GM12865 (cell line): ENCODE measurements around the gene GSC2.

Experiments used
- DNase-seq: peaks from one replicate; pipeline ENCODE4 v3.0.0; 2010; ENCODE audit warnings: low read depth
- H3K4me3 ChIP-seq: 2 replicates; pipeline ENCODE4 v1.5.1; 2011; ENCODE audit warnings: mild to moderate bottlenecking, low read depth, low read length, control low read depth
- TF ChIP-seq, protein P1 (sequence below): IDR thresholded peaks from 2 replicates; pipeline ENCODE4 v1.5.1; 2011; ENCODE audit warnings: low read length, control low read depth, low read depth, inconsistent platforms; ENCODE audit not compliant: insufficient read depth; ENCODE audit errors: missing control alignments

The GSC2 gene

DNA sequence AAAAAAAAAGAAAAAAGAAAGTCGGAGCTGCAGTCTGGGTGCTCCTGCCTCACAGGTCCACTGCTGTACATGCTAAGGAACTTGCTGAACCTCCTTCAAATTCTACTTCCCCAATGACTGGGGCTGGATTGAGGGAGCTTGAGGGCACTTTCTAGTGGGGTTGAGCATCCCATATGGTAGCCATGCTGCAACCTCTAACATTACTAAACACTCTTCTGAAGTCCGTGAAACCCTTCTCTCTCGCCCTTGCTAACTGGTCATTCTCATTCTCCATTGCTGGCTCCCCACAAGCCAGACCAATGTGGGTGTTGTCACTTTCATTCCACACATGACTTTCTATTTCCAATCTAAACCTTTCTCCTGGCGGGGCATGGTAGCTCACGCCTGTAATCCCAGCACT lies 6.9 kb downstream of the GSC2 start:
- DNase-seq = no peak
- H3K4me3 ChIP-seq = peak overlapping the region; percentile 99; the same call in 1 of the 2 replicates

DNA sequence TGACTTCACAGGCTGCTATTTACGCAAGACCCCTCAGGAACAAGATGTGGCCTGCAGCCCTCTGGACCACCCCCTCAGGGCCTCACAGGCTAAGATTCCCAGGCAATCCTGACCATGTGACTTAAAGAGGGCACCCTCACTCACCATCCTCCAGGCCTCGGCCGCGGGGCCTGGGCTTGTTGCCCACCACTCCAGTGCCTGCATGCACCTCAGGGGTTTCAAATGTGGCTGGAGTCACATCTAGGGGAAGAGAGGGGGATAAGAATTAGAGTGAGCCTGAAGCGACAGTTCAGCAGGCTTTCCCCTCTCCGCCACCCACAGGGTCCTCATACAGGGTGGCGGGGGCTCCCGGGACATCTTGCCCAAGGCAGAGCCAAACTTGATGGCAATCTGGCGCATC lies 7.7 kb downstream of the GSC2 start:
- no peak overlapping the region for H3K4me3 ChIP-seq
- TF ChIP-seq, protein P1, sequence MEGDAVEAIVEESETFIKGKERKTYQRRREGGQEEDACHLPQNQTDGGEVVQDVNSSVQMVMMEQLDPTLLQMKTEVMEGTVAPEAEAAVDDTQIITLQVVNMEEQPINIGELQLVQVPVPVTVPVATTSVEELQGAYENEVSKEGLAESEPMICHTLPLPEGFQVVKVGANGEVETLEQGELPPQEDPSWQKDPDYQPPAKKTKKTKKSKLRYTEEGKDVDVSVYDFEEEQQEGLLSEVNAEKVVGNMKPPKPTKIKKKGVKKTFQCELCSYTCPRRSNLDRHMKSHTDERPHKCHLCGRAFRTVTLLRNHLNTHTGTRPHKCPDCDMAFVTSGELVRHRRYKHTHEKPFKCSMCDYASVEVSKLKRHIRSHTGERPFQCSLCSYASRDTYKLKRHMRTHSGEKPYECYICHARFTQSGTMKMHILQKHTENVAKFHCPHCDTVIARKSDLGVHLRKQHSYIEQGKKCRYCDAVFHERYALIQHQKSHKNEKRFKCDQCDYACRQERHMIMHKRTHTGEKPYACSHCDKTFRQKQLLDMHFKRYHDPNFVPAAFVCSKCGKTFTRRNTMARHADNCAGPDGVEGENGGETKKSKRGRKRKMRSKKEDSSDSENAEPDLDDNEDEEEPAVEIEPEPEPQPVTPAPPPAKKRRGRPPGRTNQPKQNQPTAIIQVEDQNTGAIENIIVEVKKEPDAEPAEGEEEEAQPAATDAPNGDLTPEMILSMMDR = no peak
- no peak for DNase-seq

More for the DNA sequence above, 6.9 kb downstream of the GSC2 start:
- TF ChIP-seq, protein P1 = no peak

GRCh38 chr22:19139974-19140373 lies 10.1 kb downstream of the GSC2 start:
- no peak overlapping the region for H3K4me3 ChIP-seq
- TF ChIP-seq, protein P1 = no peak
- DNase-seq = no peak

- no peak for DNase-seq
- no peak overlapping the region for H3K4me3 ChIP-seq
- TF ChIP-seq, protein P1 = no peak
Measured at GRCh38 chr22:19139001-19139356, 11.1 kb downstream of the GSC2 start.

- H3K4me3 ChIP-seq = no peak overlapping the region
- TF ChIP-seq, protein P1 = no peak
- DNase-seq = no peak
Measured at GRCh38 chr22:19138217-19139000, 11.7 kb downstream of the GSC2 start.

DNA sequence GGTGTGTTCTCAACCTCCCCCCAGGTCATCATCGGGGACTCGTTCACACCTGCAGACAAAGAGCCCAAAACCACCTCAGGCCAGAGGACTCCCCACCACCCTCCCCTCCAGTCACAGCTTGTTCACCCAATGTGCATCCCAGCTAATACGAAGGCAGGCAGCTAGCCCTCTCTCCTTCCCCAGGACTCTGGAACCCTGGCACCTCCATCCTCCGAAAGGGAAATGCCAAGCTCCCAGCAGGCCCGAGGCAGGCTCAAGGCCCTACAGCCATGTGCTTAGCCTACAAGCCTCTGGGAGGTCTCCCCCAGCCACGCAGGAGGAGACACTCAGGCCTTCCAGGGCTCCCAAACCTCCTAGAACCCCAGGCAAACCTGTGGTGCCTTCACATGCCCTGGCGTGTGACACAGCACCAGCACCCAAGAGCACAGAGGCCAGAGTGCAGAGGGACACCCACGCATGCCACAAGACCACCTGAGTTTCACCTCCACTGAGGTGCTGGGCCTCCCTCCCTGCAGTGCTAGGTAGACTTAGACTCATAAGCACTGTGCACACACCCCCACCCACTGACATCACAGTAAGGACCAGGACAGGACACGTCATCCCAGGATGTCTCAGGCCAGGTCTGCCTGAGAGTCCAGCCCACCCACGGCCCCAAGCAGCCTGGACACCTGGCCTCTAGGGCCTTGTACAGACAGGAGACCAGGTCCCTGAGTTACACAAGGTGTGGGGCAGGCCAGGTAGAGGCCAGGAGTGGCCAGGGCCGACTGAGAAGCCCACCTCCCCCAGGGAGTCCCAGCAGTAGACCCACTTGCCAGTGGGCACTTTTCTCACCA lies 12.5 kb downstream of the GSC2 start:
- TF ChIP-seq, protein P1 = no peak
- H3K4me3 ChIP-seq = no peak overlapping the region
- DNase-seq = no peak

- TF ChIP-seq, protein P1 = no peak
- DNase-seq = no peak
- H3K4me3 ChIP-seq = no peak overlapping the region
Measured at GRCh38 chr22:19136915-19137314, 13.2 kb downstream of the GSC2 start.
